HepG2 (cell line): Measurements from ENCODE around the gene DHFR. TPM values are rescaled to one million over a fixed set of nuclear protein-coding genes. Genes with fewer than 3 reads are reported as not detected.

ENCODE experiments used
- ATAC-seq: fragments of 200-7000 bp; cut with Tn5 transposase; 3 replicates; pipeline ENCODE4 v1.9.1; 2020; ENCODE audit warnings: mild to moderate bottlenecking, moderate library complexity
- BruUV-seq: library from RNA; stranded (reverse); fragments of 400-500 nt; replicated peaks from 2 replicates; lab custom pipeline; 2021; lab: Mats Ljungman, UMichigan
- CTCF ChIA-PET: fragments of 300-600 bp; formaldehyde crosslinking; extraction: SDS; loops from one replicate; lab custom pipeline; 2021; ENCODE audit warnings: low total read pairs, inconsistent platforms, low intra/inter-chr PET ratio; lab: Yijun Ruan, JAX
- POLR2A ChIA-PET: fragments of 350-600 bp; sonication (Branson Sonifier 250); formaldehyde crosslinking; loops from one replicate; lab custom pipeline; 2020; ENCODE audit warnings: antibody characterized with exemption, inconsistent platforms; lab: Yijun Ruan, JAX
- DNase-seq: peaks from one replicate; pipeline ENCODE4 v3.0.0-alpha.2; 2015; ENCODE audit warnings: low spot score
- FAIRE-seq: peaks from 3 replicates; lab custom pipeline; 2011; peaks lifted over from hg19 to GRCh38; lab: Jason Lieb, UNC
- H2AFZ ChIP-seq: one replicate; pipeline ENCODE4 v1.6.1; 2011; ENCODE audit warnings: low read length, inconsistent platforms
- H3K27ac ChIP-seq: fragments of 300-600 bp; 3 replicates; pipeline ENCODE4 v1.8.0; 2011; ENCODE audit warnings: mixed run types, mild to moderate bottlenecking, mixed read lengths, low read length, inconsistent platforms; ENCODE audit not compliant: insufficient read depth; ENCODE audit errors: extremely low read length
- H3K27me3 ChIP-seq, 2 experiments: fragments of 200-600 bp in 1 of 2; 2 replicates in 1 of 2; 3 replicates in 1 of 2; pipeline versions ENCODE4 v1.6.0 to v1.8.0; 2011; ENCODE audit warnings: low read length in 2 of 2, mild to moderate bottlenecking in 2 of 2, moderate library complexity in 2 of 2, inconsistent platforms in 1 of 2; ENCODE audit not compliant: insufficient read depth in 2 of 2, control insufficient read depth in 1 of 2
- H3K36me3 ChIP-seq, 2 experiments: fragments of 200-600 bp in 1 of 2; replicated peaks in 1 of 2; 2 replicates in 1 of 2; 3 replicates in 1 of 2; pipeline versions ENCODE4 v1.5.1 to v1.8.0; 2011; ENCODE audit warnings: low read length in 2 of 2, inconsistent platforms in 1 of 2; ENCODE audit not compliant: insufficient read depth in 2 of 2, control insufficient read depth in 1 of 2
- H3K4me1 ChIP-seq: 2 replicates; pipeline ENCODE4 v1.5.1; 2012; ENCODE audit warnings: low read length, inconsistent platforms; ENCODE audit not compliant: insufficient read depth
- H3K4me2 ChIP-seq: 2 replicates; pipeline ENCODE4 v1.6.0; 2011; ENCODE audit warnings: low read depth, low read length, inconsistent platforms
- H3K4me3 ChIP-seq, 3 experiments: fragments of 200-600 bp in 1 of 3; sonication (generic), shearing (Covaris generic) in 1 of 3; replicated peaks in 1 of 3; 2 replicates each; pipeline ENCODE4 v1.5.1; 2011 to 2016; ENCODE audit warnings: low read length in 3 of 3, inconsistent platforms in 2 of 3, low read depth in 2 of 3, mild to moderate bottlenecking in 2 of 3, control low read depth in 1 of 3, mixed read lengths in 1 of 3; ENCODE audit not compliant: insufficient read depth in 1 of 3
- H3K79me2 ChIP-seq: one replicate; pipeline ENCODE4 v1.6.1; 2011; ENCODE audit warnings: low read length, inconsistent platforms; ENCODE audit not compliant: insufficient read depth
- H3K9ac ChIP-seq: 2 replicates; pipeline ENCODE4 v1.6.0; 2011; ENCODE audit warnings: mild to moderate bottlenecking, low read depth, low read length, inconsistent platforms; ENCODE audit not compliant: insufficient read depth
- H3K9me3 ChIP-seq: 2 replicates; pipeline ENCODE4 v1.5.1; 2012; ENCODE audit warnings: mild to moderate bottlenecking, low read length
- H4K20me1 ChIP-seq: 2 replicates; pipeline ENCODE4 v1.6.0; 2011; ENCODE audit warnings: inconsistent platforms, mild to moderate bottlenecking, low read length, moderate library complexity; ENCODE audit not compliant: insufficient read depth
- ADNP ChIP-seq: sonication (generic); formaldehyde crosslinking; IDR thresholded peaks from 2 replicates; pipeline ENCODE4 v1.4.0; 2020; ENCODE audit warnings: missing genetic modification reagents
- BCL6 ChIP-seq: IDR thresholded peaks from 2 replicates; pipeline ENCODE4 v1.6.1; 2016; ENCODE audit warnings: missing genetic modification reagents, missing compliant biosample characterization
- CBFB ChIP-seq: sonication (generic); formaldehyde crosslinking; IDR thresholded peaks from 2 replicates; pipeline ENCODE4 v1.4.0; 2020; ENCODE audit warnings: missing genetic modification reagents
- DNMT3B ChIP-seq: conservative IDR thresholded peaks from 2 replicates; pipeline ENCODE4 v1.6.1; 2016; ENCODE audit warnings: missing biosample characterization, control low read depth
- EHMT2 ChIP-seq: fragments of 200-600 bp; sonication (generic); IDR thresholded peaks from 2 replicates; pipeline ENCODE4 v1.7.0; 2017; ENCODE audit warnings: antibody characterized with exemption, low read depth, low read length, borderline replicate concordance
- ELF3 ChIP-seq: IDR thresholded peaks from 2 replicates; pipeline ENCODE4 v1.6.1; 2016; ENCODE audit warnings: missing genetic modification reagents, missing compliant biosample characterization
- FUBP1 ChIP-seq: sonication (generic); formaldehyde crosslinking; IDR thresholded peaks from 2 replicates; pipeline ENCODE4 v1.5.1; 2020; ENCODE audit warnings: missing genetic modification reagents, mild to moderate bottlenecking, borderline replicate concordance
- HHEX ChIP-seq: IDR thresholded peaks from 2 replicates; pipeline ENCODE4 v1.6.1; 2016; ENCODE audit warnings: control low read depth
- MBNL3 ChIP-seq: fragments of 250-450 bp; sonication (Bioruptor Pico); conservative IDR thresholded peaks from 2 replicates; pipeline ENCODE4 v1.8.0; 2022; ENCODE audit warnings: mild to moderate bottlenecking, inconsistent platforms
- MTA1 ChIP-seq: sonication (generic); formaldehyde crosslinking; IDR thresholded peaks from 2 replicates; pipeline ENCODE4 v1.4.0; 2020; ENCODE audit warnings: missing genetic modification reagents, mild to moderate bottlenecking, borderline replicate concordance
- MTERF4 ChIP-seq: sonication (generic); formaldehyde crosslinking; IDR thresholded peaks from 2 replicates; pipeline ENCODE4 v1.8.0; 2023; ENCODE audit warnings: mild to moderate bottlenecking, missing genetic modification reagents
- ZFP90 ChIP-seq: sonication (generic); formaldehyde crosslinking; IDR thresholded peaks from 2 replicates; pipeline ENCODE4 v1.8.0; 2022; ENCODE audit warnings: missing genetic modification reagents, mild to moderate bottlenecking, inconsistent platforms, borderline replicate concordance
- ZIK1 ChIP-seq: sonication (generic); formaldehyde crosslinking; IDR thresholded peaks from 2 replicates; pipeline ENCODE4 v1.5.0; 2020; ENCODE audit warnings: mild to moderate bottlenecking, low read depth, missing genetic modification reagents, borderline replicate concordance
- ZNF451 ChIP-seq: sonication (generic); formaldehyde crosslinking; IDR thresholded peaks from 2 replicates; pipeline ENCODE4 v1.5.0; 2020; ENCODE audit warnings: mild to moderate bottlenecking, missing genetic modification reagents
- ZNF720 ChIP-seq: sonication (generic); formaldehyde crosslinking; IDR thresholded peaks from 2 replicates; pipeline ENCODE4 v1.4.0; 2020; ENCODE audit warnings: missing genetic modification reagents
- ZNF740 ChIP-seq: sonication (generic); formaldehyde crosslinking; IDR thresholded peaks from 2 replicates; pipeline ENCODE4 v1.4.0; 2020; ENCODE audit warnings: missing genetic modification reagents
- ZNF747 ChIP-seq: sonication (generic); formaldehyde crosslinking; IDR thresholded peaks from 2 replicates; pipeline ENCODE4 v1.8.1; 2023; ENCODE audit warnings: missing genetic modification reagents, mild to moderate bottlenecking, borderline replicate concordance
- ZNF777 ChIP-seq: sonication (generic); formaldehyde crosslinking; IDR thresholded peaks from 2 replicates; pipeline ENCODE4 v1.4.0; 2020; ENCODE audit warnings: missing genetic modification reagents
- ZNF891 ChIP-seq: sonication (generic); formaldehyde crosslinking; IDR thresholded peaks from 2 replicates; pipeline ENCODE4 v1.5.0; 2020; ENCODE audit warnings: mild to moderate bottlenecking, missing genetic modification reagents
- WGBS: methylation state at CpG from one replicate; pipeline ENCODE4 v1.1.6; 2017; ENCODE audit warnings: low lambda C conversion rate; 5-methylcytosine and 5-hydroxymethylcytosine counted together
- in situ Hi-C: cut with HindIII; loops from 2 replicates; pipeline ENCODE4 v1.10.0; 2017; ENCODE audit warnings: low pct_unique_long_range_greater_than_20kb; ENCODE audit not compliant: extremely low pct_ligation_motif_present
- intact Hi-C: fragments of 100-400 bp; cut with micrococcal nuclease; formaldehyde crosslinking; loops from one replicate; pipeline ENCODE4 v1.10.0; 2022; ENCODE audit not compliant: unreplicated experiment
- polyA plus RNA-seq, 8 experiments: library from polyadenylated mRNA; depleted of rRNA in 3 of 8; stranded (reverse) in 7 of 8; unstranded in 1 of 8; fragments of >200 nt; fragmentation: Illumina TruSeq in 4 of 8; extraction: Trizol in 4 of 8; gene quantifications; 2 replicates each; pipeline versions ENCODE4 v1.2.1 to v1.2.3, GENCODE V29; 2011 to 2016; ENCODE audit warnings: low read depth in 4 of 8, missing spikeins in 1 of 8, mixed read lengths in 1 of 8; ENCODE audit not compliant: insufficient read depth in 1 of 8
- total RNA-seq, 5 experiments: library from RNA; depleted of rRNA; stranded (reverse); fragments of >200 nt; fragmentation: Illumina TruSeq; extraction: Trizol; gene quantifications; 2 replicates each; pipeline ENCODE4 v1.2.3, GENCODE V29; 2016; ENCODE audit warnings: low read depth in 1 of 5

The DHFR gene
- total and polyA plus RNA-seq, 2 of the 13 experiments (the other 11 are each of a cell fraction or from before 2014, with no cell fraction given), result 22.8 to 59.0 TPM

GRCh38 chr5:80591352-80591751 is 63.4 kb downstream of the DHFR start:
- in situ Hi-C loops (no loop called here), intact Hi-C loops (loop anchor here (10.0 kb wide), 1 partner anchor 63 kb away; the partner anchor contains the start of genes DHFR and MSH3)
- FAIRE-seq, result no peak
- no peak for TF ChIP-seq EHMT2
- TF ChIP-seq FUBP1, result no peak
- no peak for TF ChIP-seq ZNF891 (CRISPR knock-in tag)
- TF ChIP-seq MBNL3, result no peak
- TF ChIP-seq BCL6 (CRISPR knock-in tag), result no peak
- TF ChIP-seq ZNF451, result no peak
- no peak for TF ChIP-seq ZNF740
- TF ChIP-seq ZFP90 (CRISPR knock-in tag), result no peak
- no peak for TF ChIP-seq ZNF777 (CRISPR knock-in tag)
- TF ChIP-seq MTERF4 (CRISPR knock-in tag), result no peak
- no peak for TF ChIP-seq DNMT3B (CRISPR knock-in tag)
- no peak for TF ChIP-seq MTA1 (CRISPR knock-in tag)
- TF ChIP-seq ELF3, result no peak
- no peak for TF ChIP-seq ZNF720 (CRISPR knock-in tag)
- TF ChIP-seq ADNP (CRISPR knock-in tag), result no peak
- TF ChIP-seq HHEX, result no peak
- no peak for TF ChIP-seq CBFB
- TF ChIP-seq ZIK1 (CRISPR knock-in tag), result no peak
- no peak for TF ChIP-seq ZNF747 (CRISPR knock-in tag)
- H4K20me1 ChIP-seq, result no peaks in the 10 kb centered on the region
- H3K79me2 ChIP-seq, result no peaks in the 10 kb centered on the region
- H2AFZ ChIP-seq, result no peak overlapping the region
- H3K4me2 ChIP-seq, result peak overlapping the region; percentile 59; the same call in 1 of the 2 replicates
- no peaks in the 10 kb centered on the region for H3K36me3 ChIP-seq
- POLR2A ChIA-PET, result no interaction called here
- ATAC-seq, result no peak
- DNase-seq, result no peak
- no peak overlapping the region for H3K4me3 ChIP-seq
- H3K27ac ChIP-seq, result no peak overlapping the region
- no TSS peak for BruUV-seq
- H3K4me1 ChIP-seq, result peaks cover 60% of the 10 kb centered on the region
- H3K27me3 ChIP-seq, result no peaks in the 10 kb centered on the region; a peak in 1 of 5 replicates
- CTCF ChIA-PET, result no interaction called here
- H3K9me3 ChIP-seq, result no peaks in the 10 kb centered on the region
- no peak overlapping the region for H3K9ac ChIP-seq
- 58% methylated on average over 3 of the region's 3 CpGs for WGBS
